GM04504 (cell line): ENCODE data around the gene CNFN.

Experiments used
- DNase-seq: peaks from one replicate; pipeline ENCODE4 v3.0.0-alpha.2; 2012; ENCODE audit warnings: low read depth

The CNFN gene

GRCh38 chr19:42409477-42409876 lies 19.4 kb upstream of the CNFN start:
- no peak for DNase-seq

- no peak for DNase-seq
These were observed 17.7 kb upstream of the CNFN start for GRCh38 chr19:42407816-42408175.

GRCh38 chr19:42407085-42407815 lies 17.2 kb upstream of the CNFN start:
- no peak for DNase-seq

- no peak for DNase-seq
These were observed 16.0 kb upstream of the CNFN start for GRCh38 chr19:42406111-42406510.

- DNase-seq: no peak
These were observed 13.5 kb upstream of the CNFN start for GRCh38 chr19:42403586-42403985.

- DNase-seq: no peak
These were observed 12.4 kb upstream of the CNFN start for GRCh38 chr19:42402376-42403116.

- DNase-seq: no peak
These were observed 11.5 kb upstream of the CNFN start for GRCh38 chr19:42401365-42402303.

GRCh38 chr19:42400404-42400803 lies 10.3 kb upstream of the CNFN start:
- DNase-seq: no peak

GRCh38 chr19:42397263-42398166 lies 7.4 kb upstream of the CNFN start:
- no peak for DNase-seq

GRCh38 chr19:42396381-42397262 lies 6.5 kb upstream of the CNFN start:
- peak; percentile 99 for DNase-seq

GRCh38 chr19:42394751-42395150 lies 4.7 kb upstream of the CNFN start:
- DNase-seq: no peak

GRCh38 chr19:42392165-42392564 lies 2.1 kb upstream of the CNFN start:
- no peak for DNase-seq

- DNase-seq: no peak
These were observed 1.1 kb downstream of the CNFN start for GRCh38 chr19:42388851-42389489.

- DNase-seq: peak; percentile 17
These were observed 3.0 kb downstream of the CNFN start for GRCh38 chr19:42386974-42387707.

GRCh38 chr19:42380155-42380554 lies 9.9 kb downstream of the CNFN start:
- DNase-seq: no peak

- DNase-seq: no peak
These were observed 11.6 kb downstream of the CNFN start for GRCh38 chr19:42378225-42379215.

GRCh38 chr19:42376177-42376555 lies 13.9 kb downstream of the CNFN start:
- no peak for DNase-seq
